ENCODE data around the gene FYN. TPM values are rescaled to one million over a fixed set of nuclear protein-coding genes. Genes with fewer than 3 reads are reported as not detected.

FYN gene
- total and polyA plus RNA-seq, 2 of the 8 experiments (the other 6 are each of a cell fraction or from before 2014, with no cell fraction given): 46.8 to 97.2 TPM

- Histone ChIP-seq H3K27ac (ENCODE audit: low read depth, low read length) (no peak overlapping the region), H3K4ac (replicated peaks; ENCODE audit: insufficient read length, low read depth, low read length) (peak overlapping the region; percentile 57), H3K4me2 (ENCODE audit: insufficient read depth in 1 of 2, low read depth in 2 of 2, low read length in 2 of 2) (no peak overlapping the region), H3K79me1 (ENCODE audit: low read depth, low read length) (no peaks in the 10 kb centered on the region; the same call in 1 of the 2 replicates), H2BK5ac (ENCODE audit: low read depth, low read length) (0 out of 2 replicates have a peak overlapping the region, but pooled peaks have one; percentile 23), H3K23ac (ENCODE audit: insufficient read length) (no peak overlapping the region), H4K91ac (replicated peaks; ENCODE audit: insufficient read length, low read length) (peak overlapping the region; percentile 57), H2AFZ (ENCODE audit: low read length) (no peak overlapping the region), H3K56ac (replicated peaks; ENCODE audit: insufficient read length, low read depth, low read length) (no peak overlapping the region), H2AK5ac (ENCODE audit: low read depth, low read length) (no peak overlapping the region), H3K79me2 (ENCODE audit: control insufficient read depth in 1 of 2, insufficient read depth in 2 of 2, low read length in 2 of 2) (peaks cover 0 to 4% of the 10 kb centered on the region in 2 experiments; a peak in 1 of 4 replicates), H2BK20ac (ENCODE audit: low read length) (no peak overlapping the region), H3K9me3 (ENCODE audit: insufficient read depth in 2 of 2, low read depth in 1 of 2, low read length in 1 of 2) (no peaks in the 10 kb centered on the region), H2BK120ac (replicated peaks; ENCODE audit: low read depth, low read length) (no peak overlapping the region), H3K14ac (ENCODE audit: insufficient read length) (no peak overlapping the region), H2BK12ac (ENCODE audit: low read depth, low read length) (no peak overlapping the region), H3K27me3 (replicated peaks in 1 of 4; ENCODE audit: control insufficient read depth in 3 of 4, extremely low read depth in 1 of 4, insufficient read depth in 3 of 4, low read length in 3 of 4) (no peaks in the 10 kb centered on the region), H3K4me3 (ENCODE audit: extremely low read depth in 1 of 4, insufficient read depth in 2 of 4, low read depth in 3 of 4, low read length in 4 of 4) (no peak overlapping the region), H3K23me2 (ENCODE audit: low read depth, low read length) (no peaks in the 10 kb centered on the region), H3K18ac (ENCODE audit: extremely low read depth, low read length) (no peak overlapping the region), H4K8ac (ENCODE audit: extremely low read depth, insufficient read depth, low read length) (0 out of 2 replicates have a peak overlapping the region, but pooled peaks have one; percentile 8), H4K20me1 (replicated peaks in 1 of 2; ENCODE audit: control insufficient read depth in 1 of 2, insufficient read depth in 2 of 2, low read length in 2 of 2) (no peaks in the 10 kb centered on the region), H2BK15ac (ENCODE audit: low read length) (no peak overlapping the region), H3K9ac (replicated peaks in 1 of 4; ENCODE audit: extremely low read depth in 1 of 4, low read depth in 3 of 4, low read length in 3 of 4) (peak overlapping the region in 1 of 4 experiments; percentile 36; a peak in 1 of 7 replicates), H4K5ac (ENCODE audit: insufficient read length, low read depth, low read length) (no peak overlapping the region), H3K4me1 (replicated peaks in 1 of 4; ENCODE audit: control insufficient read depth in 3 of 4, insufficient read depth in 4 of 4, low read length in 3 of 4) (peaks cover 3 to 24% (median 14%) of the 10 kb centered on the region in 4 experiments), H3K36me3 (ENCODE audit: control insufficient read depth in 2 of 4, insufficient read depth in 4 of 4, low read length in 3 of 4) (no peaks in the 10 kb centered on the region)
- WGBS, 2 experiments (ENCODE audit: extremely low coverage in 1 of 2, insufficient coverage in 1 of 2, insufficient read length in 1 of 2, insufficient replicate concordance in 2 of 2, low coverage in 1 of 2, low lambda C conversion rate in 2 of 2, missing lambda C conversion rate in 1 of 2): 88% methylated on average over 18 of the region's 18 CpGs; no CpG with 5 or more reads in 1 of the 2 experiments
- CTCF ChIA-PET (ENCODE audit: partially characterized antibody): interaction anchor here (0.6 to 2.8 kb wide), 8 partner anchors 11 to 279 kb away, joined by 3 to 7 read pairs (median 4); no protein-coding TSS in a partner anchor
- no peak for DNase-seq (ENCODE audit: low read depth in 1 of 2, low spot score in 2 of 2)
- POLR2A ChIA-PET (ENCODE audit: partially characterized antibody): interaction anchor here (0.6 to 1.1 kb wide), 2 partner anchors 23 to 24 kb away, joined by 3 read pairs; no protein-coding TSS in a partner anchor
- TF ChIP-seq TEAD4 (IDR thresholded peaks at IDR 0.05; ENCODE audit: low read depth, low read length) (0 out of 2 replicates have a peak, but pooled peaks have one; percentile 29), POLR2A (IDR thresholded peaks at IDR 0.05; ENCODE audit: control extremely low read depth in 1 of 2, low read depth in 2 of 2, low read length in 2 of 2) (no peak), KDM5A (IDR thresholded peaks at IDR 0.05; ENCODE audit: low read length) (no peak), ATF2 (IDR thresholded peaks at IDR 0.05; ENCODE audit: low read length) (no peak), SP4 (IDR thresholded peaks at IDR 0.05; ENCODE audit: low read length) (no peak)
- no peak for FAIRE-seq
Observed at GRCh38 chr6:111759836-111760785, 113.1 kb downstream of the FYN start.
